OCI-LY1 (cell line): ENCODE data around the gene POLRMT.

ENCODE experiments used
- CTCF ChIP-seq: fragments of 200-600 bp; sonication (generic), shearing (Covaris generic); IDR thresholded peaks from 2 replicates; pipeline ENCODE4 v1.5.1; 2017; ENCODE audit warnings: mild to moderate bottlenecking, antibody characterized with exemption, low read length, moderate library complexity, mixed read lengths
- EZH2 ChIP-seq: fragments of 200-600 bp; sonication (generic), shearing (Covaris generic); IDR thresholded peaks from 2 replicates; pipeline ENCODE4 v1.8.0; 2017; ENCODE audit warnings: borderline replicate concordance, mixed run types, mild to moderate bottlenecking, antibody characterized with exemption, low read length, moderate library complexity, mixed read lengths

GRCh38 chr19:681029-682019 lies 48.0 kb upstream of the POLRMT start:
- no peak for TF ChIP-seq CTCF
- TF ChIP-seq EZH2, result no peak
